Tibial artery (tissue), 4 donors: ENCODE measurements around the gene TOGARAM2.

Experiments used
- DNase-seq, 2 donors: peaks; one replicate each; pipeline ENCODE4 v3.0.0-alpha.2; 2019
- H3K27ac ChIP-seq, 2 donors: fragments of 200-600 bp; sonication (generic) in 1 of 2; 1 replicate in 1 of 2; 2 replicates in 1 of 2; pipeline ENCODE4 v1.5.1; 2018 to 2019; ENCODE audit warnings: mild to moderate bottlenecking in 1 of 2
- H3K27me3 ChIP-seq, 2 donors: fragments of 200-600 bp; sonication (generic) in 1 of 2; one replicate each; pipeline versions ENCODE4 v1.5.1 to v1.6.0; 2016 to 2019
- H3K36me3 ChIP-seq, 3 donors: fragments of 200-600 bp; sonication (generic) in 2 of 3; one replicate each; pipeline ENCODE4 v1.5.1; 2016 to 2019; ENCODE audit warnings: mild to moderate bottlenecking in 2 of 3
- H3K4me1 ChIP-seq, 4 donors: fragments of 200-600 bp; sonication (generic) in 2 of 4; 1 replicate in 3 of 4; 2 replicates in 1 of 4; pipeline ENCODE4 v1.5.1; 2016 to 2019
- H3K4me3 ChIP-seq, 2 donors: fragments of 200-600 bp; sonication (generic) in 1 of 2; 1 replicate in 1 of 2; 2 replicates in 1 of 2; pipeline ENCODE4 v1.5.1; 2018 to 2019; ENCODE audit warnings: mild to moderate bottlenecking in 2 of 2
- H3K9me3 ChIP-seq, 3 donors: fragments of 200-600 bp; sonication (generic) in 1 of 3; one replicate each; pipeline ENCODE4 v1.5.1; 2016 to 2019
- intact Hi-C: fragments of 100-400 bp; cut with DNase I; formaldehyde crosslinking; loops from one replicate; pipeline ENCODE4 v1.15.0; 2023; ENCODE audit warnings: low total_unique reads
- TF ChIP-seq, protein P1 (sequence below), 2 experiments: fragments of 200-600 bp in 1 of 2; fragments of 450-650 bp in 1 of 2; IDR thresholded peaks; one replicate each; pipeline ENCODE4 v1.5.1; 2017 to 2019; ENCODE audit warnings: antibody characterized with exemption in 2 of 2, mild to moderate bottlenecking in 1 of 2, moderate library complexity in 1 of 2

The TOGARAM2 gene

DNA sequence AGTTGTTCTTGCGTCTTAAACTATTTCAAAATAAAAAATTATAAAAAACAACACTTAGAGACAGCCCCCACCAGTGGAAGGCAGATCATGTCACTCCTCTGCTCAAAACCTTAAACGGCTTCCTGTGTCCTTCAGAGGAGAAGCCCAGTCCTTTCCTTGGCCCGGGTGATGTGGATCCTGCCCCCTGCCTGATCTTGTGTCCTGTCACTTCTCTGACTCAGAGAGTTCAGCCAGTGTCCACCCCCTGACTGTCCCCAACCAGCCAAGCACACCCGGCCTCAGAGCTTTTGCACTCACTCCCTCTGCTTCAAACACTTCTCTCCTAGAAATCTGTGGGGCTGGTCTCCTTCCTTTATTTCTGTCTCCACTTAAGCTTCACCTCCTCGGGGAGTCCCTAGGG lies 35.4 kb downstream of the TOGARAM2 start:
- no peak for DNase-seq
- TF ChIP-seq, protein P1, sequence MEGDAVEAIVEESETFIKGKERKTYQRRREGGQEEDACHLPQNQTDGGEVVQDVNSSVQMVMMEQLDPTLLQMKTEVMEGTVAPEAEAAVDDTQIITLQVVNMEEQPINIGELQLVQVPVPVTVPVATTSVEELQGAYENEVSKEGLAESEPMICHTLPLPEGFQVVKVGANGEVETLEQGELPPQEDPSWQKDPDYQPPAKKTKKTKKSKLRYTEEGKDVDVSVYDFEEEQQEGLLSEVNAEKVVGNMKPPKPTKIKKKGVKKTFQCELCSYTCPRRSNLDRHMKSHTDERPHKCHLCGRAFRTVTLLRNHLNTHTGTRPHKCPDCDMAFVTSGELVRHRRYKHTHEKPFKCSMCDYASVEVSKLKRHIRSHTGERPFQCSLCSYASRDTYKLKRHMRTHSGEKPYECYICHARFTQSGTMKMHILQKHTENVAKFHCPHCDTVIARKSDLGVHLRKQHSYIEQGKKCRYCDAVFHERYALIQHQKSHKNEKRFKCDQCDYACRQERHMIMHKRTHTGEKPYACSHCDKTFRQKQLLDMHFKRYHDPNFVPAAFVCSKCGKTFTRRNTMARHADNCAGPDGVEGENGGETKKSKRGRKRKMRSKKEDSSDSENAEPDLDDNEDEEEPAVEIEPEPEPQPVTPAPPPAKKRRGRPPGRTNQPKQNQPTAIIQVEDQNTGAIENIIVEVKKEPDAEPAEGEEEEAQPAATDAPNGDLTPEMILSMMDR (IDR thresholded peaks at IDR 0.05): no peak
- intact Hi-C loops: no loop called here
- Histone ChIP-seq H3K4me3 (no peak overlapping the region), H3K4me1 (peaks cover 0 to 11% (median 1%) of the 10 kb centered on the region in 4 donors), H3K27ac (no peak overlapping the region), H3K27me3 (no peaks in the 10 kb centered on the region), H3K36me3 (no peaks in the 10 kb centered on the region), H3K9me3 (no peaks in the 10 kb centered on the region)

DNA sequence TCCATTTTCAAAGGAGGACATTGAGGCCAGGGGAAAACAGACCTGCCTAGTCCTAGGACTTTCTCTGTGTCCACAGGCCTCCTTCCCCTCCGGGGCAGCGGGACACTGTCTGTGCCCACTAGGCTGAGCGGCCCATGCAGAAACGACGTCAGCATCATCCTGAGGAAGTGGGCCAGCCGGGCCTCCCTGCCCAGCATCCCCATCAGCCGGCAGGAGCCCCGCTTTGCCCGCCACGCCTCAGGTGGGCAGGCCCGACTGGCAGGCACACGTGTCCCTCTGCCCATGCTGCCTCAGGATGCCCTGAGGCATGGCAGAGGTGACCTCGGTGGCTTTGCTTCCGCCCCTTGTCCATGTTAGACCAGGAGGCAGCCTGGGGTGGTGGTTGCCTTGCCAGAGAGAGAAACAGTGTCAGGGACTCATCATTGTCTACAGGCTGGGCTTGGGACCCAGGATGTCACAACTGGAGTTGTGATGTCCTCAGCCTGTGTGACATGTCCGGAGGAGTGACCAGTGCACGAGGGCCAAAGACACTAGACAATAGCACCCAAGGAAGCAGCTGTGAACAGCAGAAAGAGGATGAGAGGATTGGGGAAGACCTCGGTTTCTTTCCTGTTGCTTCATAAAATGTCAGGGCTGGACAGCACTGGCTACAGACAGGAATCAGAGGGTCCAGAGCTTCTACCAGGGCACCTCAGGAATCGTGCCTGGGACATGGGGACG lies 36.8 kb downstream of the TOGARAM2 start:
- H3K9me3 ChIP-seq: no peaks in the 10 kb centered on the region
- H3K27ac ChIP-seq: no peak overlapping the region
- no peaks in the 10 kb centered on the region for H3K36me3 ChIP-seq
- intact Hi-C loops: no loop called here
- H3K27me3 ChIP-seq: no peaks in the 10 kb centered on the region
- TF ChIP-seq, protein P1 (IDR thresholded peaks at IDR 0.05): no peak
- no peak for DNase-seq
- H3K4me1 ChIP-seq: peaks cover 0 to 6% (median 1%) of the 10 kb centered on the region in 4 donors
- H3K4me3 ChIP-seq: no peak overlapping the region

DNA sequence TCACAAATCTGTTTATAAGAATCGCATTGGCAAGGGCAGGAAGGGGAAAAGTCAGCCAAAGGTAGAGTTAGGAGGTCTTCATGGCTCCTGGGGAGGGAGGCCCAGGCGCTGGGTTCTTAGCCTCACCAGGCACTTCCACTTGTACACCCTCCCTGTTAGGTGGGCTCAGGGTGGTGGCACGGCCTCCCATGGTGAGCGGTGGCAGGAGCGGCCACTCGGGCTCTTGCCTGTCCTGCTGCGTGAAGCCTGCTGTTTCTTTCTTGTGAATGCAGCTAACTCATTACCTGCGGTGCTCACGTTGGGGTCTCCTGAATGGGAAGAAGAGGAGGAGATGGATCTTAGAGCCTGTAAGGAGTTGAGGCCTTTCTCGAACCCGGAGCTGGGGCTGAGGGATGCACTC lies 40.8 kb downstream of the TOGARAM2 start:
- Histone ChIP-seq H3K36me3 (no peaks in the 10 kb centered on the region), H3K4me3 (no peak overlapping the region), H3K27ac (no peak overlapping the region), H3K9me3 (no peaks in the 10 kb centered on the region), H3K27me3 (no peaks in the 10 kb centered on the region), H3K4me1 (no peaks in the 10 kb centered on the region)
- TF ChIP-seq, protein P1 (IDR thresholded peaks at IDR 0.05): no peak
- no peak for DNase-seq
- intact Hi-C loops: no loop called here

DNA sequence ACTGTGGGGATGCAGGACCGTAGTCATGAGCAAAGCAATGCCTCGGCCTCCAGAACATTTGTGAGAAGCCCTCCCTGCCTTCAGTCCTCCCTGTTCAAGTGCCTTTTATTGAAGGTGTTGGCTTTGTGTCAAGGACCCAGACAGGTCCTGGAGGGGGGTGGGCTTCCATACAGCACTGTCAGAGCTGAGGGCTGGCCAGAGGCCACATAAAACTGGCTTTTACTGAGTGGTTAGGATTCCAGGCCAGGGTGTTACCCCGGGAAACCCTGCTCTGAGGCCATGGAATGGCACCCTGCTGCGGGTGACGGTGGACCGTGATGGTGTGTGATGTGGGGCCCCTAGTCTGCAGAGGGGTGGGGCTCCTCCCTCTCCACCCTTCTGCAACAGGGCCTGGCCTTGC lies 41.6 kb downstream of the TOGARAM2 start:
- H3K4me3 ChIP-seq: no peak overlapping the region
- H3K4me1 ChIP-seq: no peaks in the 10 kb centered on the region
- H3K36me3 ChIP-seq: no peaks in the 10 kb centered on the region
- intact Hi-C loops: no loop called here
- no peaks in the 10 kb centered on the region for H3K27me3 ChIP-seq
- H3K9me3 ChIP-seq: no peaks in the 10 kb centered on the region
- no peak overlapping the region for H3K27ac ChIP-seq
- DNase-seq: no peak
- TF ChIP-seq, protein P1 (IDR thresholded peaks at IDR 0.05): no peak

DNA sequence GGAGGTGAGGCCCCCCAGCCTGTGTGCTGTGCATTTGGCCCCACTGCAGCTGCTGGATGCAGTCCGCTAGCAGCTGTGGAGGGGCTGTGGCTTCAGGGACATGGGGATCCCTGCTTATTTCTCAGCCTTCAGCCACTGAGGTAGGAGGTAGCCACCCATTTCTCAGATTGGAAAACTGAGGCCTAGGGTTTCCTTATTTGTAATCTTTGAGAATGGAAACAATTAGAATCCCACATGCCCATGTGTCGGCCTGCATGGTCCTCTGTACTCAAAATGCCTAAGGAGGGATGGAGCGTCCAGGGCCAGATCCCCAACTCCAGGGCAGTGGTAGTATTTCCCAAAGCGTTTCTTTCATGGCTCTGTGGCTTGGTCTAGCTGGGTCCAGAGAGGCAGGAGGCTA lies 42.1 kb downstream of the TOGARAM2 start:
- H3K27ac ChIP-seq: no peak overlapping the region
- no peaks in the 10 kb centered on the region for H3K4me1 ChIP-seq
- DNase-seq: no peak
- no peak overlapping the region for H3K4me3 ChIP-seq
- TF ChIP-seq, protein P1 (IDR thresholded peaks at IDR 0.05): no peak
- no peaks in the 10 kb centered on the region for H3K27me3 ChIP-seq
- intact Hi-C loops: no loop called here
- no peaks in the 10 kb centered on the region for H3K9me3 ChIP-seq
- no peaks in the 10 kb centered on the region for H3K36me3 ChIP-seq
